Endothelial cell (in vitro differentiated cells): ENCODE results near the gene TTC21B. TPM values are rescaled to one million over a fixed set of nuclear protein-coding genes. Genes with fewer than 3 reads are reported as not detected.

Source experiments
- DNase-seq: peaks from one replicate; pipeline ENCODE4 v3.0.0; 2021; ENCODE audit warnings: low spot score
- H3K27ac Mint-ChIP-seq: one replicate; pipeline ENCODE4 v1.8.0; 2021; ENCODE audit warnings: mixed read lengths, inconsistent platforms; ENCODE audit not compliant: unreplicated experiment
- H3K27me3 Mint-ChIP-seq: one replicate; pipeline ENCODE4 v1.8.0; 2021; ENCODE audit warnings: mild to moderate bottlenecking, moderate library complexity, mixed read lengths, inconsistent platforms; ENCODE audit not compliant: unreplicated experiment
- H3K36me3 Mint-ChIP-seq: one replicate; pipeline ENCODE4 v1.8.0; 2021; ENCODE audit warnings: mild to moderate bottlenecking, low read depth, mixed read lengths, inconsistent platforms; ENCODE audit not compliant: unreplicated experiment
- H3K4me1 Mint-ChIP-seq: one replicate; pipeline ENCODE4 v1.8.0; 2021; ENCODE audit warnings: mild to moderate bottlenecking, mixed read lengths, inconsistent platforms; ENCODE audit not compliant: unreplicated experiment
- H3K4me3 Mint-ChIP-seq: one replicate; pipeline ENCODE4 v1.8.0; 2021; ENCODE audit warnings: mild to moderate bottlenecking, mixed read lengths, inconsistent platforms; ENCODE audit not compliant: unreplicated experiment
- H3K9me3 Mint-ChIP-seq: one replicate; pipeline ENCODE4 v1.8.0; 2021; ENCODE audit warnings: mixed read lengths, inconsistent platforms; ENCODE audit not compliant: unreplicated experiment
- total RNA-seq: library from RNA; stranded (reverse); fragmentation: NEBNext Ultra II Directional; extraction: Animal tissue kit (Norgen Biotek cat#: 25700); gene quantifications from one replicate; pipeline ENCODE4 v1.2.1, GENCODE V29; 2021; ENCODE audit not compliant: unreplicated experiment
- TF ChIP-seq, protein P1 (sequence below): fragments of 200-600 bp; sonication (generic); IDR thresholded peaks from one replicate; pipeline ENCODE4 v1.5.0; 2021; ENCODE audit warnings: antibody characterized with exemption; ENCODE audit not compliant: unreplicated experiment

Gene TTC21B
- total RNA-seq, 1 donor from 2014 or later: 101 TPM

DNA sequence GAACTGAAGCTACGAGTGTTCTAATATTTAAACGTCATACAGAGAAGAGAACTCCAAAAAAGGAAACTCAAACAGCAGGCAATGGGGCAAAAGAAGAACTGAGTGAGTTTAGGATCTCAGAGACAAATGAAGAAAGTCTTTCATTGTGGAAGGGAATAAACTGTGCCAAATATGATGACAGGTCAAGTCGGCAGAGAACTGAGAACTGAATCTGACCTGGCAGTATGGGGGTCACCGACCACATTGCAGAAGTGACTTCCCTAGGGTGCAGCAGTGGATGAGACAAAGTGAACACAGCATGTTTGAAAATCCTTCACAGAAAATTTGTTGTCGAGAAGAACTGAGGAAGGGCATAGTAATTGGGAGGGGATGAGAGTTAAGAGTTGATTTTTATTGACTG lies 55.9 kb downstream of the TTC21B start:
- Mint-ChIP-seq H3K36me3 (peaks cover 45% of the 10 kb centered on the region), H3K27ac (peak overlapping the region; percentile 46), H3K4me1 (peaks cover 20% of the 10 kb centered on the region), H3K27me3 (peaks cover 2% of the 10 kb centered on the region), H3K4me3 (peak overlapping the region; percentile 21), H3K9me3 (no peaks in the 10 kb centered on the region)
- TF ChIP-seq, protein P1, sequence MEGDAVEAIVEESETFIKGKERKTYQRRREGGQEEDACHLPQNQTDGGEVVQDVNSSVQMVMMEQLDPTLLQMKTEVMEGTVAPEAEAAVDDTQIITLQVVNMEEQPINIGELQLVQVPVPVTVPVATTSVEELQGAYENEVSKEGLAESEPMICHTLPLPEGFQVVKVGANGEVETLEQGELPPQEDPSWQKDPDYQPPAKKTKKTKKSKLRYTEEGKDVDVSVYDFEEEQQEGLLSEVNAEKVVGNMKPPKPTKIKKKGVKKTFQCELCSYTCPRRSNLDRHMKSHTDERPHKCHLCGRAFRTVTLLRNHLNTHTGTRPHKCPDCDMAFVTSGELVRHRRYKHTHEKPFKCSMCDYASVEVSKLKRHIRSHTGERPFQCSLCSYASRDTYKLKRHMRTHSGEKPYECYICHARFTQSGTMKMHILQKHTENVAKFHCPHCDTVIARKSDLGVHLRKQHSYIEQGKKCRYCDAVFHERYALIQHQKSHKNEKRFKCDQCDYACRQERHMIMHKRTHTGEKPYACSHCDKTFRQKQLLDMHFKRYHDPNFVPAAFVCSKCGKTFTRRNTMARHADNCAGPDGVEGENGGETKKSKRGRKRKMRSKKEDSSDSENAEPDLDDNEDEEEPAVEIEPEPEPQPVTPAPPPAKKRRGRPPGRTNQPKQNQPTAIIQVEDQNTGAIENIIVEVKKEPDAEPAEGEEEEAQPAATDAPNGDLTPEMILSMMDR: no peak
- DNase-seq: no peak

DNA sequence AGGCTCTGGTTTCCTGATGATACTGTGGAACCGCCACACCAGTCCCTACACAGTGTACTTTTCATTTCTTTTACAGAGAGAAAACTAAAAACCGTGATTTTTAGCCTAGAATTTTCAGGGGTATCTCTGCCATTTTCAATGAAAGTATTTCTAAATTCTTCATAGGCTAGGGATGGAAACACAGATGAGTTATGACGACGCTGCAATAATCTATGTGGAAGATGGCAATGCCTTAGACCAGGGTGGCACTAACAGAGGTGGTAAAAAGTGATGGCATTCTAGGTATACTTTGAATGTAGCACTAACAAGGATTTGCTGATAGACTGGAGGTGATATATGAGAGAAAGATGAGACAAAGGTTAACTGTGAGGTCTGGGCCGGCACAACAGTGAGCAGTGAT lies 56.5 kb downstream of the TTC21B start:
- no peak overlapping the region for H3K27ac Mint-ChIP-seq
- TF ChIP-seq, protein P1: no peak
- peaks cover 45% of the 10 kb centered on the region for H3K36me3 Mint-ChIP-seq
- peaks cover 2% of the 10 kb centered on the region for H3K27me3 Mint-ChIP-seq
- no peak for DNase-seq
- H3K9me3 Mint-ChIP-seq: no peaks in the 10 kb centered on the region
- peak overlapping the region; percentile 21 for H3K4me3 Mint-ChIP-seq
- H3K4me1 Mint-ChIP-seq: peaks cover 15% of the 10 kb centered on the region

DNA sequence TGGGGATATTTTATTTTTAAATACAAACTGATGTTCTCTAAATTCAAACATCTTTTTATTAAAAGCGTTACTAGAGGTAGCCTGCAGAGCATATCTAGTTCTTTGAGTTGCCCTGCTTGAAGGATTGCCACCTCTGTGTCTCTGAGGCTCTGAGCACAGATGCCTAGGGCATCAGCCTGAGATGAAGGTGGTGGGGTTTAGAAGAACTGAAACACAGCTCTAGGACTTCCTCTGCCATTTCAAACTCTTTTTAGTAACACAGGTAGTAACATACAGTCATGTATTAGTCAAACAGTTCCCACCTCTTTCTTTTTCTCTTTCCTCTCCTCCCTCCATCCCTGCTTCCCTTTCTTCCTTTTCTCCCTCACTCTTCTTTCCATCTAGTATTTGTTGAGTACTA lies 57.6 kb downstream of the TTC21B start:
- peaks cover 11% of the 10 kb centered on the region for H3K4me1 Mint-ChIP-seq
- H3K9me3 Mint-ChIP-seq: no peaks in the 10 kb centered on the region
- H3K27ac Mint-ChIP-seq: peak overlapping the region; percentile 44
- TF ChIP-seq, protein P1: no peak
- peaks cover 2% of the 10 kb centered on the region for H3K27me3 Mint-ChIP-seq
- DNase-seq: no peak
- H3K4me3 Mint-ChIP-seq: no peak overlapping the region
- peaks cover 41% of the 10 kb centered on the region for H3K36me3 Mint-ChIP-seq

DNA sequence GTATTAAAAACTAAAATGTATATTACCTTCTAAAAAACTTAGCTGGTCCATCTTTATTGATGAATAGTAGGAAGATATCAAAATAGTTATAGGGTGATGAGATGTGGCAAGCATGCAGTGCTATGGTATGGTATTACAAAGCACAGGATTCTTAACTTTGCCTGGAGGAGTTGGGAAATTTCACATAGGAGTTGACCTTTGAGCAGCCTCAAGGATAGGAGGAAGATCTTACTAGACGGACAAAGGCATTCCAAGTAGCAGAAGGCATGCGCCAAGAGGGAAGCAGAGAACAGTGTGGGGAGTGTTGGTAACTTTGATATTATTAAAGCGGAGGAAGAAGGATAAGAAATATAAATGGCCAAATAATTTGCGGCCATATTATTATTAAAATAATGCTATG lies 60.0 kb downstream of the TTC21B start:
- Mint-ChIP-seq H3K36me3 (peaks cover 37% of the 10 kb centered on the region), H3K4me1 (peaks cover 16% of the 10 kb centered on the region), H3K27ac (no peak overlapping the region), H3K4me3 (no peak overlapping the region), H3K9me3 (no peaks in the 10 kb centered on the region), H3K27me3 (peaks cover 2% of the 10 kb centered on the region)
- TF ChIP-seq, protein P1: no peak
- no peak for DNase-seq

DNA sequence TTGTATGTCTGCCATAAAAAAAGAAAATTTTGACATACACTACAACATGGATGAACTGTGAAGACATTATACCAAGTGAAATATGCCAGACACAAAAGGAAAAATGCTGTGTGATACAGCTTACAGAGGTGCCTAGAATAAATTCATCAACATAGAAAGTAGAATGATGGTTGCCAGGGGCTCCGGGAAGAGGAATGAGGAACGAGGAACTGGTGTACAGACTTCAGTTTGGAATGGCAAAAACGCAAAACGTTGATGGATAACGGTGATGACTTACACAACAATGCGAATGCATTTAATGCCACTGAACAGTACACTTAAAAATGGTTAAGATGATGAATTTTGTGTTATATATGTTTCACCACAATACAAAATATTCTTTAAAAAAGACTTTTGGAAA lies 61.0 kb downstream of the TTC21B start:
- H3K27me3 Mint-ChIP-seq: peaks cover 2% of the 10 kb centered on the region
- peaks cover 27% of the 10 kb centered on the region for H3K36me3 Mint-ChIP-seq

More for the DNA sequence above, 61.0 kb downstream of the TTC21B start:
- H3K4me1 Mint-ChIP-seq: peaks cover 10% of the 10 kb centered on the region
- no peak overlapping the region for H3K27ac Mint-ChIP-seq
- no peaks in the 10 kb centered on the region for H3K9me3 Mint-ChIP-seq
- DNase-seq: no peak
- H3K4me3 Mint-ChIP-seq: no peak overlapping the region
- TF ChIP-seq, protein P1: no peak
